Middle frontal gyrus (tissue), 1 donor: Measurements from ENCODE around the gene KIF26A.
"Not testable (repeated sequence)": the region's sequence is repeated elsewhere in the genome, so short reads cannot be mapped to it uniquely, and the experiment has no call there.

Source experiments
- DNase-seq: peaks from one replicate; pipeline ENCODE4 v3.0.0-alpha.2; 2015; ENCODE audit warnings: low spot score; ENCODE audit errors: extremely low spot score

The KIF26A gene

GRCh38 chr14:104143521-104144452 lies 5.4 kb downstream of the KIF26A start:
- DNase-seq: no peak

GRCh38 chr14:104144453-104144790 lies 6.0 kb downstream of the KIF26A start:
- no peak for DNase-seq

- no peak for DNase-seq
These were observed 6.8 kb downstream of the KIF26A start for GRCh38 chr14:104144911-104145825.

- no peak for DNase-seq
These were observed 7.6 kb downstream of the KIF26A start for GRCh38 chr14:104145826-104146601.

- no peak for DNase-seq
These were observed 8.4 kb downstream of the KIF26A start for GRCh38 chr14:104146651-104147345.

- no peak for DNase-seq
These were observed 9.1 kb downstream of the KIF26A start for GRCh38 chr14:104147346-104148125.

GRCh38 chr14:104148433-104149277 lies 10.3 kb downstream of the KIF26A start:
- DNase-seq: no peak

- no peak for DNase-seq
These were observed 10.8 kb downstream of the KIF26A start for GRCh38 chr14:104149278-104149595.

GRCh38 chr14:104149617-104150135 lies 11.3 kb downstream of the KIF26A start:
- no peak for DNase-seq

GRCh38 chr14:104150136-104151025 lies 12.0 kb downstream of the KIF26A start:
- DNase-seq: no peak

GRCh38 chr14:104151026-104151381 lies 12.6 kb downstream of the KIF26A start:
- DNase-seq: no peak

- DNase-seq: no peak
These were observed 13.3 kb downstream of the KIF26A start for GRCh38 chr14:104151566-104152245.

GRCh38 chr14:104152246-104152575 lies 13.8 kb downstream of the KIF26A start:
- no peak for DNase-seq

GRCh38 chr14:104152686-104153393 lies 14.5 kb downstream of the KIF26A start:
- no peak for DNase-seq

- not testable (repeated sequence) for DNase-seq
These were observed 15.0 kb downstream of the KIF26A start for GRCh38 chr14:104153394-104153755.

GRCh38 chr14:104154246-104154645 lies 15.9 kb downstream of the KIF26A start:
- DNase-seq: no peak

GRCh38 chr14:104155513-104155912 lies 17.1 kb downstream of the KIF26A start:
- DNase-seq: no peak
